HFF-Myc (cell line): ENCODE results near the gene PEX10.

Experiments
- DNase-seq: peaks from one replicate; pipeline ENCODE4 v3.0.0-alpha.2; 2011; ENCODE audit warnings: low read depth; ENCODE audit errors: extremely low read depth
- H3K4me3 ChIP-seq: replicated peaks from 2 replicates; pipeline ENCODE4 v1.5.1; 2011; ENCODE audit warnings: low read depth, mild to moderate bottlenecking, control low read depth, low read length
- TF ChIP-seq, protein P1 (sequence below): IDR thresholded peaks from 2 replicates; pipeline ENCODE4 v1.5.1; 2012; ENCODE audit warnings: mild to moderate bottlenecking, low read depth, low read length, control low read depth; ENCODE audit errors: missing control alignments

PEX10 gene

DNA sequence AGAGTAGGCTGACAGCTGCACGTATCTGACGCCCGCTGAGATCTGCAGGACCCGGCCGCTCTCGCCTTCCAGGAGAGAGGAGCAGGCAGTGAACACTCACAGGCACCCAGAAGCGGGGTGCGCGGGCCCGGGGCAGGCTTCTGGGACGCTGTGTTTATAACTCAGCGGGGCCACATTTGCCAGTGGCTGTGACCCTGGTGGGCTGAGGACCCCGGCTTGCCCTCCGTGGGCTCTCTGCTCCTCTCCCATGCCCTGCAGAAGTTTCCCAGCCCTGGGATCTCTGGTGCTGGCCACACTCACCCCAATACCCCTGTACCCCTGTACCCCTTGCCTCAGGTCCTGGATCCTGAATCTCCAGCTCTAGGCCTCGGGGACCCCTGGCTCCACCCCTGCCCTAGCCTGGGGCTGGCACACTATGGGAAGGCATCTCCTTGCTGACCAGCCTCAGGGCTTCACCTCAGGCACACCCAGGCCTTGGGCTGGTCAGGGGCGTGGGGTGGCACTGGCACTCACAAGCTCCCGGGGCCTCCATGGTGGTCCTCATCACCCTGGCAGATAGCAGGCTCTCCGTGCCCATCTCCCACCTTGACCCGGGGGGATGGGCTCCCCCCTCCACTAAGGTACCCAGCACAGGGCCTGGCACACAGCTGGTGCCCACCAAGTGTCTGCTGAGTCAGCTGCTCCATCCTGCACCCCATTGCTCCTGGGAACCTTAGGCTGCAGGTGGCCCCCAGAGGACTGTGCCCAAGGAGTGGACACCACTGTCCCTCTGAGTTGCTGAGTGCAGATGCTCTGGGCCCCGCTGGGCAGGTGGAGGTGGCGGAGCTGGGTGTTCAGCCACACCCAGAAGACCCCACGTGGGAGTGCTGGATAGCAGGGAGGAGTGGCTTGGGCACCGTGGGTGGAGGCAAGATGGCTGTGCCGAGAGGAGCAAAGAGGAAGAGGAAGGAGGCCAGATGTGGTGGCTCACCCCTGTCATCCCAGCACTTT lies 53.4 kb downstream of the PEX10 start:
- no peak for DNase-seq
- TF ChIP-seq, protein P1, sequence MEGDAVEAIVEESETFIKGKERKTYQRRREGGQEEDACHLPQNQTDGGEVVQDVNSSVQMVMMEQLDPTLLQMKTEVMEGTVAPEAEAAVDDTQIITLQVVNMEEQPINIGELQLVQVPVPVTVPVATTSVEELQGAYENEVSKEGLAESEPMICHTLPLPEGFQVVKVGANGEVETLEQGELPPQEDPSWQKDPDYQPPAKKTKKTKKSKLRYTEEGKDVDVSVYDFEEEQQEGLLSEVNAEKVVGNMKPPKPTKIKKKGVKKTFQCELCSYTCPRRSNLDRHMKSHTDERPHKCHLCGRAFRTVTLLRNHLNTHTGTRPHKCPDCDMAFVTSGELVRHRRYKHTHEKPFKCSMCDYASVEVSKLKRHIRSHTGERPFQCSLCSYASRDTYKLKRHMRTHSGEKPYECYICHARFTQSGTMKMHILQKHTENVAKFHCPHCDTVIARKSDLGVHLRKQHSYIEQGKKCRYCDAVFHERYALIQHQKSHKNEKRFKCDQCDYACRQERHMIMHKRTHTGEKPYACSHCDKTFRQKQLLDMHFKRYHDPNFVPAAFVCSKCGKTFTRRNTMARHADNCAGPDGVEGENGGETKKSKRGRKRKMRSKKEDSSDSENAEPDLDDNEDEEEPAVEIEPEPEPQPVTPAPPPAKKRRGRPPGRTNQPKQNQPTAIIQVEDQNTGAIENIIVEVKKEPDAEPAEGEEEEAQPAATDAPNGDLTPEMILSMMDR: no peak
- H3K4me3 ChIP-seq: no peak overlapping the region

- no peak for DNase-seq
- TF ChIP-seq, protein P1: no peak
- no peak overlapping the region for H3K4me3 ChIP-seq
Measured at GRCh38 chr1:2358072-2358471, 54.3 kb downstream of the PEX10 start.

- no peak overlapping the region for H3K4me3 ChIP-seq
- TF ChIP-seq, protein P1: no peak
- no peak for DNase-seq
Measured at GRCh38 chr1:2356911-2357845, 55.2 kb downstream of the PEX10 start.

DNA sequence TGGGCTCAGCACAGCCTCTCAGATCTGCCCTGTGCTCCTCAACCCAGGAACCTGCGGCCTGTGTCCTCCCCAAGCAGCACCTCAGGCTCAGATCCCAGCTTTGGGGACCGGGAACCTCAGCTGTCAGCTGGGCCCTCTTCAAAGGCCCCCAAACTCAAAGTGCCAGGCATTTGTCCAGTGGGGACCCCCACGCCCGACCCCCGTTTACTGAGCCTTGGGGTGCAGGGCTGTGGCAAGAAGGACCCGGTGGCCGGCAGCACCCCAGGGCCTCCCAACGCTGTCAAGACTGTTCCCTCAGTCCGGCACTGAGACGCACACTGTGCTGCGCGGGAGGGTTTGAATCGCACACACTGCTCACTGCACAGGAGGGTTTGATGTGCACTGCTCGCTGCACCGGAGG lies 56.0 kb downstream of the PEX10 start:
- no peak for DNase-seq
- TF ChIP-seq, protein P1: no peak
- no peak overlapping the region for H3K4me3 ChIP-seq

DNA sequence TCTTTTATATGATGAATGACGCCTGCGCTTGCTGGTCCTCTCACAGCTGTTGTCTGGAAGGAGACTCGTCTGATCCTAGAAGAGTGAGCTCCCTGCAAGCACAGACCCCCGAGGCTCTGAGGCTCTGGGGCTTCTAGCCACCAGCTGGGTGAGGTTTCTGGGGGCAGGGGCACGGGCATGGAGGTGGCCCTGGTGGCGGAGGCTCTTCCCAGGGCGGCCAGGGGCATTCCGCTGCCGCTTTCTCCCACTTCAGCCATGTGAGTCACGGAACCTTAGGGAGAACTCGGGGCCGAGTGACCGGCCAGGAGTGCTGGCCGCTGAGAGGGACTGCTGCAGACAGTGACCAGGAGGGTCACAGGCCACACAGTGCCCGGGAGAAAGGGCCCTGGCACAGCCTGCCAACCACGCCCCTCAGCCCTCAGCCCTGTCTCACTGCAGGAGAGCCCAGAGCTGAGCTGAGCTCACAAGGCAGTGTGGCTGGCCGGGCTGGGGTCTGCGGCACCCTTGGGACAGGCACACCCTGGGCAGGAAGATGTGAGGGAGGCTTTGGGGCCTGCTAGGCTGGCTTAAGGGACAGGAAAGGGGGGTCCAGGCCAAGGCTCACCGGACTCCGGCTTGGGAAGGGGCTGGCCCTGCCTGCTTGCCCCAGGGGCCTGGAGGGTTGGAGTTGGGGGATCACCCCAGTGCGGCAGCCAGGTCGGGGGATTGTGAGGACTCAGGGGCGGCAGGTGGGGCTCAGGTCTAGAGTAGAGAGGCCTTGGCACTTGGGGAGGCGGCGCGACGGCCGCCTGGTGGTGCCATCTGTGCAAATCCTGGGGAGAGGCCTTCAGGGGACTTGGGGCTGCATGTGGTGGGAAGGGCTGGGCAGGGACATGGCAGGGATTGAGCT lies 56.7 kb downstream of the PEX10 start:
- TF ChIP-seq, protein P1: no peak
- no peak for DNase-seq
- no peak overlapping the region for H3K4me3 ChIP-seq
